SK-N-MC (cell line): Measurements from ENCODE around the gene SCGB1C2.
"Not testable (repeated sequence)": the region's sequence is repeated elsewhere in the genome, so short reads cannot be mapped to it uniquely, and the experiment has no call there.

Experiments used
- EZH2 ChIP-seq: fragments of 200-600 bp; sonication (generic); IDR thresholded peaks from one replicate; pipeline ENCODE4 v1.6.1; 2017; ENCODE audit warnings: antibody characterized with exemption
- POLR2AphosphoS5 ChIP-seq: IDR thresholded peaks from 2 replicates; pipeline ENCODE4 v1.6.1; 2012; ENCODE audit warnings: mild to moderate bottlenecking, low read depth, low read length, borderline replicate concordance

- not testable (repeated sequence) for TF ChIP-seq POLR2AphosphoS5, EZH2
Measured at GRCh38 chr17:135895-136294, 1.5 kb upstream of the SCGB1C2 start.
